GM12878 (cell line): ENCODE data around the gene PCGF6. TPM values are rescaled to one million over a fixed set of nuclear protein-coding genes. Genes with fewer than 3 reads are reported as not detected.

ENCODE experiments used
- ATAC-seq: fragments of 200-7000 bp; cut with Tn5 transposase; 3 replicates; pipeline ENCODE4 v1.9.1; 2020; ENCODE audit warnings: mild to moderate bottlenecking, moderate library complexity
- BruUV-seq: library from RNA; stranded (reverse); fragments of 400-500 nt; replicated peaks from 2 replicates; lab custom pipeline; 2021; lab: Mats Ljungman, UMichigan
- CTCF ChIA-PET: fragments of 300-600 bp; sonication (Branson Sonifier 250); formaldehyde crosslinking; extraction: SDS; loops from one replicate; lab custom pipeline; 2021; ENCODE audit warnings: inconsistent platforms; lab: Yijun Ruan, JAX
- POLR2A ChIA-PET: fragments of 350-600 bp; formaldehyde crosslinking; extraction: SDS; loops from one replicate; lab custom pipeline; 2021; ENCODE audit warnings: inconsistent platforms; lab: Charles Lee
- RAD21 ChIA-PET: fragments of 300-600 bp; sonication (Branson Sonifier 250); formaldehyde crosslinking; loops from one replicate; lab custom pipeline; 2023; ENCODE audit warnings: antibody characterized with exemption; ENCODE audit not compliant: unreplicated experiment; lab: Charles Lee
- SMC1A ChIA-PET: fragments of 300-600 bp; sonication (Branson Sonifier 250); formaldehyde crosslinking; loops from one replicate; lab custom pipeline; 2023; ENCODE audit not compliant: unreplicated experiment, uncharacterized antibody; lab: Charles Lee
- DNase-seq: peaks from one replicate; pipeline ENCODE4 v3.0.0-alpha.2; 2011; ENCODE audit warnings: low read depth, low spot score
- FAIRE-seq: peaks from 3 replicates; lab custom pipeline; 2011; peaks lifted over from hg19 to GRCh38; lab: Jason Lieb, UNC
- H2AFZ ChIP-seq: 2 replicates; pipeline ENCODE4 v1.6.0; 2011; ENCODE audit warnings: low read depth, low read length, control low read depth; ENCODE audit not compliant: control insufficient read depth
- H3K27ac ChIP-seq: 2 replicates; pipeline ENCODE4 v1.5.1; 2011; ENCODE audit warnings: control low read depth; ENCODE audit not compliant: control insufficient read depth, insufficient read depth
- H3K27me3 ChIP-seq, 2 experiments: replicated peaks in 1 of 2; 2 replicates each; pipeline versions ENCODE4 v1.6.0 to v1.6.1; 2011; ENCODE audit warnings: low read length in 1 of 2; ENCODE audit not compliant: control insufficient read depth in 2 of 2, insufficient read depth in 2 of 2
- H3K36me3 ChIP-seq, 2 experiments: 2 replicates each; pipeline ENCODE4 v1.5.1; 2011; ENCODE audit warnings: low read length in 1 of 2; ENCODE audit not compliant: control insufficient read depth in 2 of 2, insufficient read depth in 2 of 2
- H3K4me1 ChIP-seq: 2 replicates; pipeline ENCODE4 v1.6.1; 2011; ENCODE audit warnings: mild to moderate bottlenecking, low read length, moderate library complexity, mixed read lengths; ENCODE audit not compliant: control insufficient read depth, insufficient read depth
- H3K4me2 ChIP-seq: 2 replicates; pipeline ENCODE4 v1.6.0; 2011; ENCODE audit warnings: control low read depth; ENCODE audit not compliant: control insufficient read depth, insufficient read depth
- H3K4me3 ChIP-seq: fragments of 200-600 bp; sonication (generic); 2 replicates; pipeline ENCODE4 v1.5.1; 2016
- H3K79me2 ChIP-seq: 2 replicates; pipeline ENCODE4 v1.6.0; 2011; ENCODE audit warnings: low read length; ENCODE audit not compliant: control insufficient read depth, insufficient read depth
- H3K9ac ChIP-seq: 2 replicates; pipeline ENCODE4 v1.8.0; 2011; ENCODE audit warnings: low read length, control low read depth, mixed read lengths; ENCODE audit not compliant: control insufficient read depth, insufficient read depth
- H3K9me3 ChIP-seq: replicated peaks from 3 replicates; pipeline ENCODE4 v1.5.1; 2011; ENCODE audit warnings: mild to moderate bottlenecking, low read length; ENCODE audit not compliant: control insufficient read depth, insufficient read depth
- H4K20me1 ChIP-seq: 2 replicates; pipeline ENCODE4 v1.6.0; 2011; ENCODE audit not compliant: control insufficient read depth, insufficient read depth
- ATF3 ChIP-seq: IDR thresholded peaks from 2 replicates; pipeline ENCODE4 v1.6.1; 2011; ENCODE audit warnings: low read depth, mild to moderate bottlenecking, low read length, moderate library complexity, borderline replicate concordance; ENCODE audit errors: extremely low read depth
- BACH1 ChIP-seq: fragments of 450-650 bp; IDR thresholded peaks from 2 replicates; pipeline ENCODE4 v1.6.1; 2017; ENCODE audit warnings: mild to moderate bottlenecking, borderline replicate concordance
- BCL11A ChIP-seq: IDR thresholded peaks from 2 replicates; pipeline ENCODE4 v1.6.1; 2011; ENCODE audit warnings: low read depth, low read length
- DPF2 ChIP-seq: fragments of 450-650 bp; IDR thresholded peaks from 2 replicates; pipeline ENCODE4 v1.6.1; 2017; ENCODE audit warnings: mild to moderate bottlenecking
- E2F4 ChIP-seq: IDR thresholded peaks from 2 replicates; pipeline ENCODE4 v1.6.1; 2012; ENCODE audit warnings: low read depth, low read length, improper control_type of control experiment
- ETV6 ChIP-seq, 2 experiments: fragments of 450-650 bp in 1 of 2; IDR thresholded peaks in 1 of 2; conservative IDR thresholded peaks in 1 of 2; 2 replicates each; pipeline ENCODE4 v1.6.1; 2014; ENCODE audit warnings: antibody characterized with exemption in 1 of 2, borderline replicate concordance in 1 of 2, low read depth in 1 of 2, mild to moderate bottlenecking in 1 of 2, moderate library complexity in 1 of 2
- JUNB ChIP-seq: IDR thresholded peaks from 2 replicates; pipeline ENCODE4 v1.6.1; 2016; ENCODE audit warnings: antibody characterized with exemption, mild to moderate bottlenecking
- KLF5 ChIP-seq: fragments of 450-650 bp; IDR thresholded peaks from 2 replicates; pipeline ENCODE4 v1.6.1; 2014; ENCODE audit warnings: mild to moderate bottlenecking; ENCODE audit not compliant: partially characterized antibody
- NRF1 ChIP-seq: conservative IDR thresholded peaks from 2 replicates; pipeline ENCODE4 v1.6.1; 2011; ENCODE audit warnings: mild to moderate bottlenecking, low read depth, low read length, improper control_type of control experiment
- SMC3 ChIP-seq: IDR thresholded peaks from 2 replicates; pipeline ENCODE4 v1.6.1; 2011; ENCODE audit warnings: low read length, improper control_type of control experiment, borderline replicate concordance
- SREBF2 ChIP-seq: IDR thresholded peaks from 2 replicates; pipeline ENCODE4 v1.6.1; 2012; ENCODE audit warnings: mild to moderate bottlenecking, low read length
- TARDBP ChIP-seq: IDR thresholded peaks from 2 replicates; pipeline ENCODE4 v1.6.1; 2016; ENCODE audit warnings: borderline replicate concordance
- WGBS: methylation state at CpG from one replicate; pipeline ENCODE4 v1.1.6; 2016; ENCODE audit warnings: low lambda C conversion rate; ENCODE audit not compliant: insufficient replicate concordance, insufficient coverage; ENCODE audit errors: missing lambda C conversion rate; 5-methylcytosine and 5-hydroxymethylcytosine counted together
- in situ Hi-C: fragments of 300-500 bp; cut with MboI; formaldehyde crosslinking; loops from 9 replicates; pipeline ENCODE4 v1.14.3; 2018; ENCODE audit warnings: mixed read lengths
- intact Hi-C: fragments of 100-400 bp; cut with micrococcal nuclease; formaldehyde crosslinking; loops from one replicate; pipeline ENCODE4 v1.14.2; 2022; ENCODE audit not compliant: unreplicated experiment
- polyA plus RNA-seq, 11 experiments: library from polyadenylated mRNA; depleted of rRNA in 4 of 11; unstranded in 6 of 11; stranded (reverse) in 5 of 11; fragments of >200 nt; fragmentation: Nextera tagmentation in 4 of 11; fragmentation: Illumina TruSeq in 1 of 11; extraction: Ambion mirVana in 4 of 11; extraction: Trizol in 1 of 11; gene quantifications; 1 replicate in 1 of 11; 2 replicates in 10 of 11; pipeline versions ENCODE4 v1.2.1 to v1.2.3, GENCODE V29; 2011 to 2016; ENCODE audit warnings: inconsistent platforms in 2 of 11, missing spikeins in 2 of 11, low read depth in 1 of 11
- total RNA-seq, 4 experiments: library from RNA; depleted of rRNA in 3 of 4; stranded (reverse); fragments of >200 nt in 3 of 4; fragmentation: Illumina TruSeq in 1 of 4; extraction: Trizol in 1 of 4; gene quantifications; 2 replicates each; pipeline versions ENCODE4 v1.2.1 to v1.2.3, GENCODE V29; 2013 to 2021

The PCGF6 gene
- total and polyA plus RNA-seq, 10 of the 15 experiments (the other 5 are each of a cell fraction or from before 2014, with no cell fraction given), result 6.5 to 19.1 (median 12.7) TPM

GRCh38 chr10:103278537-103278823, 72.5 kb downstream of the PCGF6 start:
- peaks cover 3% of the 10 kb centered on the region; the same call in 1 of the 2 replicates for H4K20me1 ChIP-seq
- no peak for TF ChIP-seq E2F4
- no peak for TF ChIP-seq BACH1
- no peak for TF ChIP-seq DPF2
- TF ChIP-seq KLF5, result no peak
- TF ChIP-seq ATF3, result no peak
- TF ChIP-seq SMC3, result no peak
- no peak for TF ChIP-seq BCL11A
- TF ChIP-seq JUNB, result no peak
- TF ChIP-seq TARDBP, result no peak
- no peak for TF ChIP-seq ETV6 (conservative IDR thresholded peaks at IDR 0.05 in 1 of 2, IDR thresholded peaks at IDR 0.05 in 1 of 2; ENCODE audit: borderline replicate concordance in 1 of 2, low read depth in 1 of 2)
- TF ChIP-seq NRF1, result no peak
- no peak for TF ChIP-seq SREBF2
- intact Hi-C loops, result no loop called here
- ChIA-PET POLR2A (no interaction called here), RAD21 (interaction anchor here (1.2 kb wide), 1 partner anchor 360 kb away, joined by 3 read pairs; the partner anchor contains the start of gene CNNM2), SMC1A (no interaction called here), CTCF (no interaction called here)
- in situ Hi-C loops, result no loop called here
- 75% methylated on average over 12 of the region's 12 CpGs for WGBS
- BruUV-seq, result no TSS peak
- no peaks in the 10 kb centered on the region; the same call in 1 of the 2 replicates for H3K4me1 ChIP-seq
- DNase-seq, result no peak
- H2AFZ ChIP-seq, result no peak overlapping the region
- no peak overlapping the region for H3K9ac ChIP-seq
- H3K27ac ChIP-seq, result no peak overlapping the region
- no peak overlapping the region for H3K4me3 ChIP-seq
- no peaks in the 10 kb centered on the region for H3K79me2 ChIP-seq
- ATAC-seq, result no peak
- H3K27me3 ChIP-seq, result peaks cover 0 to 6% of the 10 kb centered on the region in 2 experiments
- FAIRE-seq, result no peak
- H3K9me3 ChIP-seq, result no peaks in the 10 kb centered on the region; the same call in 2 of the 3 replicates
- no peaks in the 10 kb centered on the region for H3K36me3 ChIP-seq
- no peak overlapping the region for H3K4me2 ChIP-seq
